Mononuclear cell (primary cell): ENCODE data around the gene TEX9. TPM values are rescaled to one million over a fixed set of nuclear protein-coding genes. Genes with fewer than 3 reads are reported as not detected.

Experiments
- total RNA-seq: library from RNA; depleted of rRNA; stranded (reverse); fragments of >200 nt; gene quantifications from one replicate; pipeline ENCODE4 v1.2.3, GENCODE V29; 2012

Gene TEX9
- total RNA-seq, 1 donor, result 2.2 TPM

Other genes with a start within 250 kb of the TEX9 start
- 15.5 TPM for gene RFX7, start 121.5 kb upstream of the TEX9 start, total RNA-seq
- not detected for gene MNS1, start 99.7 kb downstream of the TEX9 start, total RNA-seq